Osteocyte (in vitro differentiated cells): Measurements from ENCODE around the gene KCNN1. TPM values are rescaled to one million over a fixed set of nuclear protein-coding genes. Genes with fewer than 3 reads are reported as not detected.

ENCODE experiments used
- DNase-seq: peaks from one replicate; pipeline ENCODE4 v3.0.0; 2021; ENCODE audit warnings: mixed read lengths; ENCODE audit not compliant: unreplicated experiment; ENCODE audit errors: extremely low spot score
- H3K27ac Mint-ChIP-seq: one replicate; pipeline ENCODE4 v1.8.0; 2021; ENCODE audit warnings: mild to moderate bottlenecking, mixed read lengths; ENCODE audit not compliant: unreplicated experiment
- H3K27me3 Mint-ChIP-seq: one replicate; pipeline ENCODE4 v1.8.0; 2021; ENCODE audit warnings: mixed read lengths; ENCODE audit not compliant: unreplicated experiment
- H3K36me3 Mint-ChIP-seq: one replicate; pipeline ENCODE4 v1.8.0; 2021; ENCODE audit warnings: mixed read lengths; ENCODE audit not compliant: unreplicated experiment
- H3K4me1 Mint-ChIP-seq: one replicate; pipeline ENCODE4 v1.8.0; 2021; ENCODE audit warnings: mixed read lengths; ENCODE audit not compliant: unreplicated experiment
- H3K4me3 Mint-ChIP-seq: one replicate; pipeline ENCODE4 v1.8.0; 2021; ENCODE audit warnings: mild to moderate bottlenecking, moderate library complexity, mixed read lengths; ENCODE audit not compliant: unreplicated experiment
- H3K9me3 Mint-ChIP-seq: one replicate; pipeline ENCODE4 v1.8.0; 2021; ENCODE audit warnings: mixed read lengths; ENCODE audit not compliant: unreplicated experiment
- total RNA-seq: library from RNA; stranded (reverse); gene quantifications from 2 replicates; pipeline ENCODE4 v1.2.1, GENCODE V29; 2021
- TF ChIP-seq, protein P1 (sequence below): fragments of 200-600 bp; sonication (generic); IDR thresholded peaks from 2 replicates; pipeline ENCODE4 v1.5.0; 2021; ENCODE audit warnings: antibody characterized with exemption, mild to moderate bottlenecking, moderate library complexity

KCNN1 gene
- total RNA-seq, 1 donor from 2014 or later: not detected

DNA sequence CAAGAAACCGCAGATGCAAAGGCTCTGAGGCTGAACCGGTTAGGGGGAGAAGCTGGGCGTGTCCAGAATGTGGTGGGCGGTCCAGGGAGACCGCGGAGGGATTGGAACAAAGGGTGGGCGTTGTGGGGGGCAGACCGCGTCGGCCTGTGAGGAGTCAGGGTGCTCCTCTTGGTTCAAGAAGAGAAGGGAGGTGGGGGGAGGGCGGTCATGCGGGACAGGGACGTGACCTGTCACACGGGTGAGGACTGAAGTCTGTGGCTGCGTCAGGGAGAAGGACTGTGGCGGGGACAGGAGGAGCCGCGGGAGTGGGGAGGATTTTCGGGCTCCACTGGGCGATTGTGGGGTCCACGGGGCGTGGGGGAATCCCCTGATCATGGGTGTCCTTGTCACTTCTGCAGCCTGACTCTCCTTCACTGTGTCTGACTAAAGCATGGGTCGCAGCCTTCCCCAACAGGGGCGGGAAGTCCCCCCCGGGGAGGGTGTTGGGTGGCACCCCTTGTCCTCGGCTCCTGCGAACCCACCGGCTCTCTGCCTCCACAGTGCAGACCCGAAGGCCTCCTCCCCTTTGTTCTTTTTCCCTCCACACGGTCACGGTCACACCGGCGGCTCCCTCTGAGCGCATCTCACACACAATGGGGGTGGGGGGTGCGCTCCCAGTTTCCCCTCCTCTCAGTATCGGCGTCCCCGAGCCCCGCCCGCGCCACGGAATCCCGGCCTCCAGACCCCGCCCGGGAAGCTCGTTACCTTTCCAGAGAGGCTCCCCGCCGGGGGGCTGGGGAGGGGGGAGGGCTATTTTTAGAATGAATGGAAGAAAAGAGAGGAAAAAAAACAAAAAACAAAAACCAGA lies 16.4 kb upstream of the KCNN1 start:
- no peak overlapping the region for H3K27ac Mint-ChIP-seq
- H3K36me3 Mint-ChIP-seq: no peaks in the 10 kb centered on the region
- TF ChIP-seq, protein P1, sequence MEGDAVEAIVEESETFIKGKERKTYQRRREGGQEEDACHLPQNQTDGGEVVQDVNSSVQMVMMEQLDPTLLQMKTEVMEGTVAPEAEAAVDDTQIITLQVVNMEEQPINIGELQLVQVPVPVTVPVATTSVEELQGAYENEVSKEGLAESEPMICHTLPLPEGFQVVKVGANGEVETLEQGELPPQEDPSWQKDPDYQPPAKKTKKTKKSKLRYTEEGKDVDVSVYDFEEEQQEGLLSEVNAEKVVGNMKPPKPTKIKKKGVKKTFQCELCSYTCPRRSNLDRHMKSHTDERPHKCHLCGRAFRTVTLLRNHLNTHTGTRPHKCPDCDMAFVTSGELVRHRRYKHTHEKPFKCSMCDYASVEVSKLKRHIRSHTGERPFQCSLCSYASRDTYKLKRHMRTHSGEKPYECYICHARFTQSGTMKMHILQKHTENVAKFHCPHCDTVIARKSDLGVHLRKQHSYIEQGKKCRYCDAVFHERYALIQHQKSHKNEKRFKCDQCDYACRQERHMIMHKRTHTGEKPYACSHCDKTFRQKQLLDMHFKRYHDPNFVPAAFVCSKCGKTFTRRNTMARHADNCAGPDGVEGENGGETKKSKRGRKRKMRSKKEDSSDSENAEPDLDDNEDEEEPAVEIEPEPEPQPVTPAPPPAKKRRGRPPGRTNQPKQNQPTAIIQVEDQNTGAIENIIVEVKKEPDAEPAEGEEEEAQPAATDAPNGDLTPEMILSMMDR: no peak
- H3K4me3 Mint-ChIP-seq: peak overlapping the region; percentile 50
- no peak for DNase-seq
- peaks cover 51% of the 10 kb centered on the region for H3K27me3 Mint-ChIP-seq
- H3K9me3 Mint-ChIP-seq: no peaks in the 10 kb centered on the region
- peaks cover 37% of the 10 kb centered on the region for H3K4me1 Mint-ChIP-seq

DNA sequence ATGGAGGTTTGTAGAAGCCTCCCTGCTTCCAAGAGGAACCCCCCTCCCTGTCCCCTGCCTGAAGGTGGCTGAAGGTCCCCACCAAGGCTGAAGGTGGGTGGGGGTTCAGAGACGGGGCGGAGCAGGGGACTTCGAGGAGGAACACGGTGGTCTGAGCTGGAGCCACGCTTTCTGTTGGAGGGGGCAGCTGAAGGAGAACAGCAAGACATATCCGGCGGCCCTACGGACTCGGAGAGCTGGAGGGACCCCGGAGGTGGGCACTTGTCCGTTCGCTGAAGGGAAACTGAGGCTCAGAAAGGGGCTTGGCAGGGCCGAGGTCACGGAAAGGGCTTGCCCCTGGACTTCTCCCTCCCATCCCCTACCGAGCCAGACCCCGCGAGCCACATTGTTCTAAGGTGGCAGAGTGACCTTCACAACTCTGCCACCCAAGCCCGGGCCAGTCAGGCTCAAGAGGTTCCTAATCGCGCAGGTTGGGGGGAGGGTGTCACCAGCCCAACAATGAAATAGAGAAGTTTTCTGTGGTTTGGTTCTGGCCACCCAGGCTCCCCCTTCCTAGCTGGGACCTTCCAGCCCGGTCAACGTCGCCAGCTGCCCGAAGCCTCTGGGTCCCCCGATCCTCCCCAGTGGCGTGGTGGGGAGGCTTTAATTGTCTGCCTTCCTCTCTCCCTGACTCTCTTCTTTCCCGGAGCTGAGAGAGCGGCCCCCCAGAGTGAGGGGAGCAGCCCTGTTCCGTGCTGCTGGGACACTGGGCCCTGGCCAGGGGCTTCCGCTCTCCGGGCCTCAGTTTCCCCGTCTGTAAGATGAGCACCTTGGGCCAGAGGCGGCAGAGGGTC lies 15.5 kb upstream of the KCNN1 start:
- no peak overlapping the region for H3K27ac Mint-ChIP-seq
- no peak overlapping the region for H3K4me3 Mint-ChIP-seq
- no peaks in the 10 kb centered on the region for H3K9me3 Mint-ChIP-seq
- no peaks in the 10 kb centered on the region for H3K36me3 Mint-ChIP-seq
- TF ChIP-seq, protein P1: no peak
- DNase-seq: no peak
- peaks cover 35% of the 10 kb centered on the region for H3K4me1 Mint-ChIP-seq
- peaks cover 53% of the 10 kb centered on the region for H3K27me3 Mint-ChIP-seq

DNA sequence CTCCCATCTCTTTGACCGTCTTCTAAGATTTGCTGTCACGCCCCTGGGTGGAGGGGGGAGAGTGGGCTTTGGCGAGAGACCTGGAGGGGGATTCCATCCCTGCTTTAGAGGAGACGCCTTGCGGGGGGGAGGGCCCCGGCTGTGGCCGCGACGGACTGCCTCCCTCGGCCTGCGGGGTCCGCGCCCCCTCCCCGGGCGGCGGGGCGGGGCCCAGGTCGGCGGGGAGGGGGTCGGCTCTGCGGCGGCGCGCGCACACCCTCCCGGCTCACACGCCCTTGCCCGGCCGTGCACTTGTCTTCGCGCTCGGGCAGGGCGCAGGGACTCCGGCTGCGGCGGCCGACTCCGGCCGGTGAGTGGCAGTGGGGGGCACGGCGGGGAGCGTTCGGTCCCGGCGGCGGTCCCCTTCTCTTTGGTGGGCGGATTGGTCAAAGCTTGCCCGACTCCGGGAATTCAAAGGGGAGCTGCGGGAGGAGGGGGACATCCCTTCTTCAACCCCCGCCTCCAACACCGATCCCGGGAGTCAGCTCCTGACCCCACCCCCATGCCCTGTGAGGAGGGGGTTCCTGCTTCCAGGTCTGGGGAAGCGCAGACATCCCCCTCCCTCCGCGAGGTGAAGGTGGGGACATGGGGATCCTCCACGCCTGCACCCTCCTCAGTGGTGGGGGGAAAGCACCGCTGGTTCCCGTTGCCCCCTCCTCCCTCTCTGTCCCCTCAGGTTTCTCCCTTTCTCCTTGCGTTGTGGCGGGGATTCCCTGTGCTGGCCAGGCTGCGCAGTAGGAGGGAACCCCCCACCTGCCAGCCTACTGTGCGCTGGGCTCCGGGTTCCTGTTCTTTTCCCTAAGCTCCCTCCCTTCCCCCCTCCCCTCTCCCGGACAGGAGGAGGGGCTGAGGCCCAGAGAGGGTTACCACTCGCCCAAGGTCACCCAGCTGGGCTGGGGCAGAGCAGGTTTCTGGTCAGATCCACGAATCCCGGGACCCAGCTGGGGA lies 14.6 kb upstream of the KCNN1 start:
- Mint-ChIP-seq H3K36me3 (no peaks in the 10 kb centered on the region), H3K9me3 (no peaks in the 10 kb centered on the region), H3K27me3 (peaks cover 60% of the 10 kb centered on the region), H3K4me1 (peaks cover 31% of the 10 kb centered on the region), H3K27ac (no peak overlapping the region), H3K4me3 (no peak overlapping the region)
- DNase-seq: no peak
- TF ChIP-seq, protein P1: no peak

DNA sequence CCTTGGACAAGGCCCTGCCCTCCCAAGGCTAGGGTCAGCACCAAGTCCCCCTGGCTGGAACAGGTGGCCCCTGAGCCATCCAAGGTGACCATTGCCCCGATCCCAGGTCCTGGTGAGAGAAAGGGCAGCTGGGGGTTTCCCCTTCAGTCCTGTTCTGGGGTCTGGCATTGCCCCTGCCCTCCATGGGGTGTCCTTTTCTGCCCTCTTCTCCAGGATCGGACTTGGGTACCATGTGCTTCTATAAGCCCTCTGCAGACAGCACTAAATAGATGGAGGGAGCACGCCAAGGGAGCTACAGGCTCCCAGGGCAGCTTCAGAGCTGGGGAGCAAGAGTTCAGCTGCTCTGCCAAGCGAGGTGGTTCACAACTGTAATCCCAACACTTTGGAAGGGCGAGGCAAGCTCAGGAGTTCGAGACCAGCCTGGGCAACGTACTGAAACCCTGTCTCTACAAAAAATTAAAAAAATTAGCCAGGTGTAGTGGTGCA lies 13.5 kb upstream of the KCNN1 start:
- no peak overlapping the region for H3K27ac Mint-ChIP-seq
- no peaks in the 10 kb centered on the region for H3K9me3 Mint-ChIP-seq
- no peak for DNase-seq
- H3K4me3 Mint-ChIP-seq: no peak overlapping the region
- H3K36me3 Mint-ChIP-seq: no peaks in the 10 kb centered on the region
- peaks cover 29% of the 10 kb centered on the region for H3K4me1 Mint-ChIP-seq
- TF ChIP-seq, protein P1: no peak
- peaks cover 69% of the 10 kb centered on the region for H3K27me3 Mint-ChIP-seq
